BE2C (cell line): ENCODE results near the gene DIS3L2.

Experiments
- DNase-seq: peaks from one replicate; pipeline ENCODE4 v3.0.0-alpha.2; 2020
- H3K27me3 ChIP-seq: fragments of 250-450 bp; sonication (Bioruptor Pico); 2 replicates; pipeline ENCODE4 v1.5.1; 2020; ENCODE audit warnings: mild to moderate bottlenecking
- H3K36me3 ChIP-seq: fragments of 250-450 bp; sonication (Bioruptor Pico); 2 replicates; pipeline ENCODE4 v1.5.1; 2020; ENCODE audit warnings: mild to moderate bottlenecking
- H3K4me1 ChIP-seq: fragments of 250-450 bp; sonication (Bioruptor Pico); 2 replicates; pipeline ENCODE4 v1.5.1; 2020
- H3K4me3 ChIP-seq: 2 replicates; pipeline ENCODE4 v1.5.1; 2011; ENCODE audit warnings: low read depth, low read length
- H3K9me3 ChIP-seq: fragments of 250-450 bp; sonication (Bioruptor Pico); 2 replicates; pipeline ENCODE4 v1.5.1; 2020
- TF ChIP-seq, protein P1 (sequence below): IDR thresholded peaks from 2 replicates; pipeline ENCODE4 v1.5.1; 2012; ENCODE audit warnings: mild to moderate bottlenecking, low read depth, low read length

Gene DIS3L2

DNA sequence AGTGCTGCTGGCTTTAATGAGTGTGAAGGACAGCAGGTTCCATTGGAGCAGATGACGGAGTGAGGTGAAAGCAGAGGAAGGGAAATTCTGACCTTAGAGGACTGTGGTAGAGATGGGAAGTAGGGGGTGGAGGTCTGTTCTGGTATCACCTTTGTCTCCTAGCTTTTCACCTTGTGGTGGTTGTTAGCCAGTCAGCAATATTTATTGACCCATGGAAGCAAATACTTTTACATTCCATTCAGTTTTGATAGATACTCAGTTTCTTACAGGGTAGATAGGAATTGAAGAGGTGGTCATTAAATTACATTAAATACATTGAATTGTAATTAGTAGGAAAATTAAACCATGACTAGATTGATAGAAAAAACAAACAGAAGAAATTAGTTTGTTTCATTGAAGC lies 180.1 kb downstream of the DIS3L2 start:
- no peaks in the 10 kb centered on the region for H3K36me3 ChIP-seq
- TF ChIP-seq, protein P1, sequence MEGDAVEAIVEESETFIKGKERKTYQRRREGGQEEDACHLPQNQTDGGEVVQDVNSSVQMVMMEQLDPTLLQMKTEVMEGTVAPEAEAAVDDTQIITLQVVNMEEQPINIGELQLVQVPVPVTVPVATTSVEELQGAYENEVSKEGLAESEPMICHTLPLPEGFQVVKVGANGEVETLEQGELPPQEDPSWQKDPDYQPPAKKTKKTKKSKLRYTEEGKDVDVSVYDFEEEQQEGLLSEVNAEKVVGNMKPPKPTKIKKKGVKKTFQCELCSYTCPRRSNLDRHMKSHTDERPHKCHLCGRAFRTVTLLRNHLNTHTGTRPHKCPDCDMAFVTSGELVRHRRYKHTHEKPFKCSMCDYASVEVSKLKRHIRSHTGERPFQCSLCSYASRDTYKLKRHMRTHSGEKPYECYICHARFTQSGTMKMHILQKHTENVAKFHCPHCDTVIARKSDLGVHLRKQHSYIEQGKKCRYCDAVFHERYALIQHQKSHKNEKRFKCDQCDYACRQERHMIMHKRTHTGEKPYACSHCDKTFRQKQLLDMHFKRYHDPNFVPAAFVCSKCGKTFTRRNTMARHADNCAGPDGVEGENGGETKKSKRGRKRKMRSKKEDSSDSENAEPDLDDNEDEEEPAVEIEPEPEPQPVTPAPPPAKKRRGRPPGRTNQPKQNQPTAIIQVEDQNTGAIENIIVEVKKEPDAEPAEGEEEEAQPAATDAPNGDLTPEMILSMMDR: no peak
- H3K4me3 ChIP-seq: no peak overlapping the region
- no peak for DNase-seq
- H3K27me3 ChIP-seq: no peaks in the 10 kb centered on the region
- peaks cover 5% of the 10 kb centered on the region; the same call in 1 of the 2 replicates for H3K4me1 ChIP-seq
- H3K9me3 ChIP-seq: no peaks in the 10 kb centered on the region

DNA sequence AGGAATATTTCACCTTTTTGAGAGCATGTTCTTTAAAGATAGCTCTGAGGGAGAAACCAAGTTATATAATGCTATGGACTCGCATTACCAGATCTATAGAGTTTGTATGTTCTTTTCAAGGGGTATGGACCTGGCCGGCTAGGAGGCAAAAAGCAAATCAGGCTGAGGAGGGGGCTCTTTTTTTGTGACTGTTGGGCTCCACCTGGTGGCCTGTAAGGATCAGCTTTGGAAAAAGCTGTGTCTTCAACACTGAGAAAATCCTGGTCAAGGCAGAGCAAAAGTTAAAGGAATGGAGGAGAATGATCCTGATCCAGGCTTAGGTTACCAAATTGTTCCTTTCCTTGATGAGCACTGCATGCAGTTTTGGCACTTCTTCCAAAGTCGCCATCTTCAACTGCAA lies 180.5 kb downstream of the DIS3L2 start:
- Histone ChIP-seq H3K27me3 (no peaks in the 10 kb centered on the region), H3K36me3 (no peaks in the 10 kb centered on the region), H3K4me1 (peaks cover 5% of the 10 kb centered on the region; the same call in 1 of the 2 replicates), H3K9me3 (no peaks in the 10 kb centered on the region), H3K4me3 (no peak overlapping the region)
- TF ChIP-seq, protein P1: peak; percentile 87
- peak; percentile 55 for DNase-seq

DNA sequence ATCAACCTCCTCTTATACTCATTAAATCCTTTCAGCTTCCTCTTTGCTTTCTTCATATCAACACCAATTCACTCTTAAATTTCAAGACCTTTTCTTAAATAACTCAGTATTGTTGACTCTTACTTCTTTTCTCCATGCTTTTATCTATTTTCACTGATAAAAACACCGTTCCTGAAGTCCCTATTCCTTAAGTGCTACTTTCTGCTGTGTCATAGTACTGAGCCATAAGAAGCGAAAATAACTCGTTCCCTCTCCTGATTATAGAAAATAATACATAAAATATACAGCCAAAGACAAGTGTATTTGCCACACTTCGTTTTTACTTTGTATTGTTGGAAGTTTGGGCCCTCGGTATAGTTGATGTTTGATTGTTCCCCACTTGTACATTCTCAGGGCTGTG lies 181.0 kb downstream of the DIS3L2 start:
- H3K27me3 ChIP-seq: no peaks in the 10 kb centered on the region
- H3K36me3 ChIP-seq: no peaks in the 10 kb centered on the region
- no peaks in the 10 kb centered on the region for H3K9me3 ChIP-seq
- TF ChIP-seq, protein P1: no peak
- DNase-seq: no peak
- no peak overlapping the region for H3K4me3 ChIP-seq
- peaks cover 5% of the 10 kb centered on the region; the same call in 1 of the 2 replicates for H3K4me1 ChIP-seq

DNA sequence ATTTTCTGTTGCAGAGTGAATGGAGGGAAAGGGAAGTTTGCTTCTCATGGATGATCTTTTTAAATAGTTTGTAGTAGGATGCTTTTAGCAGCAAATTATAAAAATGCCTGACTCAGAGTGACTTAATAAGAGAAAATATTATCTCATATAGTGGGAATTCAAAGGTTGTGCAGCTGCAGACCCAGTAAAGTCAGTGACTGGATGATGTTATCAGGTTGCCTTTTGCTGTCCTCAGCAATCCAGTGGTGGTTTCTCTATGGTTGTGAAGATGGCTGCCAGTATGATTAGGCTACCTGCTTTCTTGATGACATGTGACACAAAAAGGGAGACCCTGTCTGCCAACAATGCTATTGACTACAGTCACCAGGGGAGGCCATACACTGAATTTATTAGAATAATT lies 184.8 kb downstream of the DIS3L2 start:
- no peaks in the 10 kb centered on the region for H3K27me3 ChIP-seq
- TF ChIP-seq, protein P1: no peak
- no peaks in the 10 kb centered on the region for H3K9me3 ChIP-seq
- H3K4me3 ChIP-seq: no peak overlapping the region
- no peaks in the 10 kb centered on the region for H3K36me3 ChIP-seq
- H3K4me1 ChIP-seq: peaks cover 5% of the 10 kb centered on the region; the same call in 1 of the 2 replicates
- no peak for DNase-seq

DNA sequence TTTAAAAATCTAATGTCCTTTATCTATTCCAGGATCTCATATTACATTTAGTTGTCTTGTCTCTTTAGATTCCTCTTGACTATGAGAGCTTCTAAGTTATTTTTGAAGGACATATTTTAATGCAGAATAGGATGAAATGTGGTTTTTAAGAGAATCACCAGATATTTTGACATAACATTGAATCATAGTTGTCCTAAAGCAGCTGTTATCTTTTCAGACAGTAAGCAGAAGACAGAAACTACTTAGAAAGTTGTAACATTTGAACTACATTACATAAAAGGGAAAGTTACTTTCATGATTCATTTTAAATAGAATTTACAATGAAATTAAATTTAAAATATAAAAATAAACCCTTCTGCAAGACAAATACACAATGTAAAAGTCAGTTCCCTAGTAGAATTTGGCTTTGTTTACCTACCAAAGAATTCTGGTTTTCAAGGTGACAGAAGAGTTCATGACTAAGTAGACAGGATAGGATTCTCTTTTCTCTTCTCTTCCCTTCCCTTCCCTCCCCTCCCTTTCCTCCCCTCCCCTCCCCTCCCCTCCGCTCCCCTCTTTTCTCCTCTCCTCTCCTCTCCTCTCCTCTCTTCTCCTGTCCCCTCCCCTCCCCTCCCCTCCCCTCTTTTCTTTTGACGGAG lies 186.0 kb downstream of the DIS3L2 start:
- Histone ChIP-seq H3K27me3 (no peaks in the 10 kb centered on the region), H3K4me1 (peaks cover 5% of the 10 kb centered on the region; the same call in 1 of the 2 replicates), H3K9me3 (no peaks in the 10 kb centered on the region), H3K36me3 (no peaks in the 10 kb centered on the region), H3K4me3 (no peak overlapping the region)
- DNase-seq: no peak
- TF ChIP-seq, protein P1: no peak

DNA sequence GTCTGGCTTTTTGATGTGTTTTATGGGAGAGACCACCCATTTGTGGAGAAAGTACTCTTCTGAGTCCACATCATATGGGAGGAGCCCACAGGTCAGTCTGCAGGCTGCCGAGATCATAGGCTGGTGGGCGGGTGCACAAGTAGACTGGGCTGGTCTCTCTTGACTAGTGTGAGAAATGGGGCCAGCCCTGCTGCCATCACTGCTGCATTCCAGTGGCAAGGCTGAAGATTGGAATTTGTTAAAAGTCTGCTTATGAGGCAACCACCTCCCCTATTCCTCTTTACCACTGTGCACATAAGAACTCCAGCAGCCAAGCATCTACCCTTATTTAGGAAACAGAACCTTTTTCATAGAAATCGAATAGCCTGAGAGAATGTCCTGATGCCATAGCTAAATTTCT lies 200.7 kb downstream of the DIS3L2 start:
- no peaks in the 10 kb centered on the region for H3K4me1 ChIP-seq
- TF ChIP-seq, protein P1: no peak
- DNase-seq: no peak
- H3K9me3 ChIP-seq: no peaks in the 10 kb centered on the region
- H3K27me3 ChIP-seq: no peaks in the 10 kb centered on the region
- no peak overlapping the region for H3K4me3 ChIP-seq
- H3K36me3 ChIP-seq: no peaks in the 10 kb centered on the region
